ENCODE measurements around the gene PLSCR1. TPM values are rescaled to one million over a fixed set of nuclear protein-coding genes. Genes with fewer than 3 reads are reported as not detected.

PLSCR1 gene
- total and polyA plus RNA-seq, 9 of the 15 experiments (the other 6 are each of a cell fraction or from before 2014, with no cell fraction given) = 40.6 to 122 (median 69.1) TPM

DNA sequence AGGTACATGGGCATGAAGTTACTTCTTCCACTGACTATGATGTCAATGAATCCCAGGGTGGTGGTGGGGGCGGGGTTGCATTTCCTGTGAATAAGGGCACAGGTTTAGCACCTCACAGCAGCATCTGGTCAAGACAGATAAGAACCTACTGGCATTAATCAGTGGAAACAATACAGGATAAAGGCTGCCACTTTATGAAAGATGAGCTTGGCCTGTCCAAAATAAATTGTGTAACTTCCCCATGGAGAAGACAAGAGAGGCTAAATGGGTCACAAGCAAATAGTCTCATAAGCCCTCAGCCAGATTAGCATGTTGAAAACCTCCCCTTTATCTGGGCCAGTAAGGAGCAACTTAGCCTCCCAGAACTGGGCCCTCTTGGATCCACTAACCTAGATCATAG is 47.7 kb downstream of the PLSCR1 start (continued):
- TF ChIP-seq CCNT2 (IDR thresholded peaks at IDR 0.05; ENCODE audit: borderline replicate concordance, extremely low read depth, insufficient read length, low read depth, low read length) (peak; percentile 89), NFIC (IDR thresholded peaks at IDR 0.05) (peak; percentile 76), KDM5B (IDR thresholded peaks at IDR 0.05; ENCODE audit: insufficient replicate concordance, low read depth, low read length) (no peak), ZNF507 (tag; conservative IDR thresholded peaks at IDR 0.05) (no peak), KHSRP (IDR thresholded peaks at IDR 0.05) (peak; percentile 66; the same call in 1 of the 2 replicates), ZZZ3 (IDR thresholded peaks at IDR 0.05) (no peak), PYGO2 (tag; IDR thresholded peaks at IDR 0.05) (peak; percentile 91), SUPT5H (IDR thresholded peaks at IDR 0.05) (no peak), ARID2 (IDR thresholded peaks at IDR 0.05) (no peak), PURB (CRISPR knock-in tag; IDR thresholded peaks at IDR 0.05; ENCODE audit: low read depth) (no peak), TRIM28 (IDR thresholded peaks at IDR 0.05) (0 out of 2 replicates have a peak, but pooled peaks have one; percentile 18), ZNF184 (CRISPR knock-in tag; IDR thresholded peaks at IDR 0.05) (no peak), TEAD1 (CRISPR knock-in tag; IDR thresholded peaks at IDR 0.05) (0 out of 4 replicates have a peak, but pooled peaks of 1 of the 2 experiments have one; percentile 31), SP2 (IDR thresholded peaks at IDR 0.05; ENCODE audit: extremely low read depth, low read depth, low read length, poor library complexity, severe bottlenecking) (no peak), TCF3 (CRISPR knock-in tag; IDR thresholded peaks at IDR 0.05) (peak; percentile 95)
- TF ChIP-seq, protein P1, sequence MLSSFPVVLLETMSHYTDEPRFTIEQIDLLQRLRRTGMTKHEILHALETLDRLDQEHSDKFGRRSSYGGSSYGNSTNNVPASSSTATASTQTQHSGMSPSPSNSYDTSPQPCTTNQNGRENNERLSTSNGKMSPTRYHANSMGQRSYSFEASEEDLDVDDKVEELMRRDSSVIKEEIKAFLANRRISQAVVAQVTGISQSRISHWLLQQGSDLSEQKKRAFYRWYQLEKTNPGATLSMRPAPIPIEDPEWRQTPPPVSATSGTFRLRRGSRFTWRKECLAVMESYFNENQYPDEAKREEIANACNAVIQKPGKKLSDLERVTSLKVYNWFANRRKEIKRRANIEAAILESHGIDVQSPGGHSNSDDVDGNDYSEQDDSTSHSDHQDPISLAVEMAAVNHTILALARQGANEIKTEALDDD (IDR thresholded peaks at IDR 0.05) = peak; percentile 58
- TF ChIP-seq, protein P2, sequence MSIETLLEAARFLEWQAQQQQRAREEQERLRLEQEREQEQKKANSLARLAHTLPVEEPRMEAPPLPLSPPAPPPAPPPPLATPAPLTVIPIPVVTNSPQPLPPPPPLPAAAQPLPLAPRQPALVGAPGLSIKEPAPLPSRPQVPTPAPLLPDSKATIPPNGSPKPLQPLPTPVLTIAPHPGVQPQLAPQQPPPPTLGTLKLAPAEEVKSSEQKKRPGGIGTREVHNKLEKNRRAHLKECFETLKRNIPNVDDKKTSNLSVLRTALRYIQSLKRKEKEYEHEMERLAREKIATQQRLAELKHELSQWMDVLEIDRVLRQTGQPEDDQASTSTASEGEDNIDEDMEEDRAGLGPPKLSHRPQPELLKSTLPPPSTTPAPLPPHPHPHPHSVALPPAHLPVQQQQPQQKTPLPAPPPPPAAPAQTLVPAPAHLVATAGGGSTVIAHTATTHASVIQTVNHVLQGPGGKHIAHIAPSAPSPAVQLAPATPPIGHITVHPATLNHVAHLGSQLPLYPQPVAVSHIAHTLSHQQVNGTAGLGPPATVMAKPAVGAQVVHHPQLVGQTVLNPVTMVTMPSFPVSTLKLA (conservative IDR thresholded peaks at IDR 0.05) = peak in 1 of 2 experiments; percentile 37; a peak in 1 of 4 replicates
- TF ChIP-seq, protein P3, sequence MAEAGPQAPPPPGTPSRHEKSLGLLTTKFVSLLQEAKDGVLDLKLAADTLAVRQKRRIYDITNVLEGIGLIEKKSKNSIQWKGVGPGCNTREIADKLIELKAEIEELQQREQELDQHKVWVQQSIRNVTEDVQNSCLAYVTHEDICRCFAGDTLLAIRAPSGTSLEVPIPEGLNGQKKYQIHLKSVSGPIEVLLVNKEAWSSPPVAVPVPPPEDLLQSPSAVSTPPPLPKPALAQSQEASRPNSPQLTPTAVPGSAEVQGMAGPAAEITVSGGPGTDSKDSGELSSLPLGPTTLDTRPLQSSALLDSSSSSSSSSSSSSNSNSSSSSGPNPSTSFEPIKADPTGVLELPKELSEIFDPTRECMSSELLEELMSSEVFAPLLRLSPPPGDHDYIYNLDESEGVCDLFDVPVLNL (CRISPR knock-in tag; IDR thresholded peaks at IDR 0.05; ENCODE audit: low read depth) = no peak
- TF ChIP-seq, protein P4, sequence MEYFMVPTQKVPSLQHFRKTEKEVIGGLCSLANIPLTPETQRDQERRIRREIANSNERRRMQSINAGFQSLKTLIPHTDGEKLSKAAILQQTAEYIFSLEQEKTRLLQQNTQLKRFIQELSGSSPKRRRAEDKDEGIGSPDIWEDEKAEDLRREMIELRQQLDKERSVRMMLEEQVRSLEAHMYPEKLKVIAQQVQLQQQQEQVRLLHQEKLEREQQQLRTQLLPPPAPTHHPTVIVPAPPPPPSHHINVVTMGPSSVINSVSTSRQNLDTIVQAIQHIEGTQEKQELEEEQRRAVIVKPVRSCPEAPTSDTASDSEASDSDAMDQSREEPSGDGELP (CRISPR knock-in tag; IDR thresholded peaks at IDR 0.05; ENCODE audit: borderline replicate concordance) = no peak
- TF ChIP-seq, protein P5, sequence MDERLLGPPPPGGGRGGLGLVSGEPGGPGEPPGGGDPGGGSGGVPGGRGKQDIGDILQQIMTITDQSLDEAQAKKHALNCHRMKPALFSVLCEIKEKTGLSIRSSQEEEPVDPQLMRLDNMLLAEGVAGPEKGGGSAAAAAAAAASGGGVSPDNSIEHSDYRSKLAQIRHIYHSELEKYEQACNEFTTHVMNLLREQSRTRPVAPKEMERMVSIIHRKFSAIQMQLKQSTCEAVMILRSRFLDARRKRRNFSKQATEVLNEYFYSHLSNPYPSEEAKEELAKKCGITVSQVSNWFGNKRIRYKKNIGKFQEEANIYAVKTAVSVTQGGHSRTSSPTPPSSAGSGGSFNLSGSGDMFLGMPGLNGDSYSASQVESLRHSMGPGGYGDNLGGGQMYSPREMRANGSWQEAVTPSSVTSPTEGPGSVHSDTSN (CRISPR knock-in tag; IDR thresholded peaks at IDR 0.05; ENCODE audit: low read depth) = peak; percentile 62
- TF ChIP-seq, protein P5 (tag; conservative IDR thresholded peaks at IDR 0.05; ENCODE audit: low read depth) = peak; percentile 99

Data from K562 (cell line).